Measurements from ENCODE around the gene POLDIP3.
"Not testable (repeated sequence)": the region's sequence is repeated elsewhere in the genome, so short reads cannot be mapped to it uniquely, and the experiment has no call there.

POLDIP3 gene

GRCh38 chr22:42560781-42561180, 53.9 kb downstream of the POLDIP3 start:
- DNase-seq (ENCODE audit: low read depth in 2 of 3, low spot score in 1 of 3) = no peak

- DNase-seq (ENCODE audit: low read depth in 2 of 3, low spot score in 1 of 3) = no peak
These were observed 54.3 kb downstream of the POLDIP3 start for GRCh38 chr22:42560381-42560780.

GRCh38 chr22:42553475-42554361, 61.0 kb downstream of the POLDIP3 start, which contains the start of gene SERHL2:
Gene SERHL2, plus strand, starts transcription at chr22:42553956. Its CDS starts 65 bp downstream, at chr22:42554021.
- peak; percentile 63 to 94 (median 83) for DNase-seq (ENCODE audit: low read depth in 2 of 3, low spot score in 1 of 3)

GRCh38 chr22:42552294-42552647, 62.4 kb downstream of the POLDIP3 start:
- not testable (repeated sequence) for DNase-seq (ENCODE audit: low read depth in 2 of 3, low spot score in 1 of 3)

GRCh38 chr22:42549331-42550060, 65.2 kb downstream of the POLDIP3 start:
- no peak for DNase-seq (ENCODE audit: low read depth in 2 of 3, low spot score in 1 of 3)

- DNase-seq (ENCODE audit: low read depth in 2 of 3, low spot score in 1 of 3) = no peak
These were observed 65.9 kb downstream of the POLDIP3 start for GRCh38 chr22:42548597-42549330.

GRCh38 chr22:42548126-42548525, 66.6 kb downstream of the POLDIP3 start:
- DNase-seq (ENCODE audit: low read depth in 2 of 3, low spot score in 1 of 3) = not testable (repeated sequence)

- DNase-seq (ENCODE audit: low read depth in 2 of 3, low spot score in 1 of 3) = no peak
These were observed 67.1 kb downstream of the POLDIP3 start for GRCh38 chr22:42547562-42547961.

GRCh38 chr22:42544686-42545085, 70.0 kb downstream of the POLDIP3 start:
- DNase-seq (ENCODE audit: low read depth in 2 of 3, low spot score in 1 of 3) = no peak

GRCh38 chr22:42539236-42539771, 75.4 kb downstream of the POLDIP3 start:
- not testable (repeated sequence) for DNase-seq (ENCODE audit: low read depth in 2 of 3, low spot score in 1 of 3)

- DNase-seq (ENCODE audit: low read depth in 2 of 3, low spot score in 1 of 3) = not testable (repeated sequence)
These were observed 77.4 kb downstream of the POLDIP3 start for GRCh38 chr22:42537199-42537831.

- not testable (repeated sequence) for DNase-seq (ENCODE audit: low read depth in 2 of 3, low spot score in 1 of 3)
These were observed 78.0 kb downstream of the POLDIP3 start for GRCh38 chr22:42536634-42537033.

- no peak for DNase-seq (ENCODE audit: low read depth in 2 of 3, low spot score in 1 of 3)
These were observed 78.5 kb downstream of the POLDIP3 start for GRCh38 chr22:42536166-42536565.

GRCh38 chr22:42535082-42535731, 79.5 kb downstream of the POLDIP3 start:
- DNase-seq (ENCODE audit: low read depth in 2 of 3, low spot score in 1 of 3) = not testable (repeated sequence)

All from stimulated activated CD4-positive, alpha-beta T cell treated with anti-CD3 and anti-CD28 coated beads, Interleukin-12 subunit alpha, Interleukin-12 subunit beta, amount 100 ng/mL, for 48 hours (primary cell).